Uterus (tissue), 4 donors: ENCODE data around the gene PTPA. TPM values are rescaled to one million over a fixed set of nuclear protein-coding genes. Genes with fewer than 3 reads are reported as not detected.

Source experiments
- DNase-seq, 2 donors: peaks; one replicate each; pipeline ENCODE4 v3.0.0-alpha.2; 2019 to 2020
- H3K27ac ChIP-seq, 2 donors: fragments of 200-600 bp; sonication (generic); 1 replicate in 1 of 2; 2 replicates in 1 of 2; pipeline ENCODE4 v1.5.1; 2016 to 2018
- H3K27me3 ChIP-seq, 2 donors: fragments of 200-600 bp; sonication (generic); one replicate each; pipeline ENCODE4 v1.5.1; 2018 to 2019; ENCODE audit warnings: control low read depth in 1 of 2
- H3K36me3 ChIP-seq, 2 donors: fragments of 200-600 bp; sonication (generic); one replicate each; pipeline ENCODE4 v1.5.1; 2019; ENCODE audit warnings: control low read depth in 1 of 2
- H3K4me1 ChIP-seq, 2 donors: fragments of 200-600 bp; sonication (generic); one replicate each; pipeline ENCODE4 v1.5.1; 2018 to 2019; ENCODE audit warnings: control low read depth in 1 of 2
- H3K4me3 ChIP-seq, 2 donors: fragments of 200-600 bp; sonication (generic); 1 replicate in 1 of 2; 2 replicates in 1 of 2; pipeline ENCODE4 v1.5.1; 2018 to 2019; ENCODE audit warnings: mild to moderate bottlenecking in 1 of 2
- H3K9me3 ChIP-seq, 2 donors: fragments of 200-600 bp; sonication (generic); one replicate each; pipeline ENCODE4 v1.5.1; 2019; ENCODE audit warnings: control low read depth in 1 of 2
- CTCF ChIP-seq, 4 experiments: fragments of 200-600 bp in 2 of 4; fragments of 450-650 bp in 2 of 4; sonication (generic) in 2 of 4; IDR thresholded peaks; one replicate each; pipeline ENCODE4 v1.5.1; 2016 to 2019; ENCODE audit warnings: antibody characterized with exemption in 4 of 4, mild to moderate bottlenecking in 2 of 4, moderate library complexity in 1 of 4
- POLR2A ChIP-seq, 2 donors: fragments of 450-650 bp; IDR thresholded peaks; one replicate each; pipeline ENCODE4 v1.6.1; 2016; ENCODE audit warnings: antibody characterized with exemption in 2 of 2, mild to moderate bottlenecking in 1 of 2, moderate library complexity in 1 of 2
- intact Hi-C: fragments of 100-400 bp; cut with DNase I; formaldehyde crosslinking; loops from one replicate; pipeline ENCODE4 v1.15.1; 2023; ENCODE audit warnings: low total_unique reads
- total RNA-seq, 4 donors: library from RNA; depleted of rRNA in 3 of 4; stranded (reverse); fragments of >200 nt in 3 of 4; gene quantifications; one replicate each; pipeline versions ENCODE4 v1.1.0 to v1.2.4, GENCODE V29; 2014 to 2023
- donor health status: DM: yes; HTN: yes; CAD: no.

Gene PTPA
- total RNA-seq, 4 donors from 2014 or later = 28.9 to 107 (median 62.1) TPM

- Histone ChIP-seq H3K4me3 (peak overlapping the region in 1 of 2 donors; percentile 66), H3K27ac (no peak overlapping the region), H3K9me3 (no peaks in the 10 kb centered on the region), H3K4me1 (peaks cover 0 to 7% of the 10 kb centered on the region in 2 donors), H3K27me3 (no peaks in the 10 kb centered on the region), H3K36me3 (no peaks in the 10 kb centered on the region)
- intact Hi-C loops = no loop called here
- no peak for DNase-seq
- TF ChIP-seq CTCF (IDR thresholded peaks at IDR 0.05) = no peak
- no peak for TF ChIP-seq POLR2A (IDR thresholded peaks at IDR 0.05)
Measured at GRCh38 chr9:129079829-129080228, 31.4 kb upstream of the PTPA start.

- H3K4me1 ChIP-seq = peaks cover 0 to 7% of the 10 kb centered on the region in 2 donors
- no peaks in the 10 kb centered on the region for H3K9me3 ChIP-seq
- no peak for DNase-seq
- peak overlapping the region; percentile 66 to 71 for H3K4me3 ChIP-seq
- peak overlapping the region; percentile 11 to 89 for H3K27ac ChIP-seq
- H3K27me3 ChIP-seq = no peaks in the 10 kb centered on the region
- intact Hi-C loops = no loop called here
- H3K36me3 ChIP-seq = no peaks in the 10 kb centered on the region
- no peak for TF ChIP-seq CTCF (IDR thresholded peaks at IDR 0.05)
- no peak for TF ChIP-seq POLR2A (IDR thresholded peaks at IDR 0.05)
Measured at GRCh38 chr9:129080298-129080600, 31.0 kb upstream of the PTPA start.

- H3K27ac ChIP-seq = peak within 1 kb of the TSS; percentile 63 to 89
- H3K4me1 ChIP-seq = peaks cover 0 to 7% of the 10 kb centered on the region in 2 donors
- peak within 1 kb of the TSS; percentile 66 to 71 for H3K4me3 ChIP-seq
- no peaks in the 10 kb centered on the region for H3K9me3 ChIP-seq
- H3K27me3 ChIP-seq = no peaks in the 10 kb centered on the region
- intact Hi-C loops = no loop called here
- DNase-seq = peak; percentile 98
- TF ChIP-seq POLR2A (IDR thresholded peaks at IDR 0.05) = peak; percentile 46 to 70
- peak in 2 of 4 experiments; percentile 3 to 10 for TF ChIP-seq CTCF (IDR thresholded peaks at IDR 0.05)
- H3K36me3 ChIP-seq = no peaks in the 10 kb centered on the region
Measured at GRCh38 chr9:129080601-129081387, 30.4 kb upstream of the PTPA start, which contains the start of gene DOLPP1. Gene DOLPP1, plus strand, starts transcription at chr9:129081111. Its CDS starts 21 bp downstream, at chr9:129081132.

- H3K27me3 ChIP-seq = no peaks in the 10 kb centered on the region
Measured at GRCh38 chr9:129081388-129081904, 29.8 kb upstream of the PTPA start.

More at GRCh38 chr9:129081388-129081904, 29.8 kb upstream of the PTPA start:
- Histone ChIP-seq H3K27ac (peak overlapping the region; percentile 63 to 89), H3K36me3 (no peaks in the 10 kb centered on the region), H3K4me1 (peaks cover 0 to 7% of the 10 kb centered on the region in 2 donors), H3K4me3 (peak overlapping the region; percentile 66 to 71), H3K9me3 (no peaks in the 10 kb centered on the region)
- intact Hi-C loops = no loop called here
- TF ChIP-seq POLR2A (IDR thresholded peaks at IDR 0.05) = no peak
- no peak for TF ChIP-seq CTCF (IDR thresholded peaks at IDR 0.05)
- DNase-seq = no peak
